HEK293 (cell line): ENCODE data around the gene ANXA3.

Experiments
- ZNF140 ChIP-seq: fragments of 450-650 bp; formaldehyde crosslinking; IDR thresholded peaks from 2 replicates; pipeline ENCODE4 v1.5.1; 2016; ENCODE audit warnings: missing biosample characterization, missing genetic modification characterization
- ZNF175 ChIP-seq: fragments of 450-650 bp; formaldehyde crosslinking; IDR thresholded peaks from 2 replicates; pipeline ENCODE4 v1.5.1; 2016; ENCODE audit warnings: missing biosample characterization, missing genetic modification characterization
- ZNF184 ChIP-seq: fragments of 450-650 bp; IDR thresholded peaks from 2 replicates; pipeline ENCODE4 v1.5.1; 2018; ENCODE audit warnings: missing biosample characterization, mild to moderate bottlenecking, missing genetic modification characterization
- ZNF558 ChIP-seq: fragments of 450-650 bp; formaldehyde crosslinking; IDR thresholded peaks from 2 replicates; pipeline ENCODE4 v1.5.1; 2016; ENCODE audit warnings: missing biosample characterization, missing genetic modification characterization
- ZNF747 ChIP-seq: fragments of 450-650 bp; formaldehyde crosslinking; IDR thresholded peaks from 2 replicates; pipeline ENCODE4 v1.5.1; 2016; ENCODE audit warnings: missing biosample characterization, missing genetic modification characterization
- TF ChIP-seq, protein P1 (sequence below): fragments of 450-650 bp; formaldehyde crosslinking; IDR thresholded peaks from 2 replicates; pipeline ENCODE4 v1.5.1; 2016; ENCODE audit warnings: missing biosample characterization, missing genetic modification characterization
- TF ChIP-seq, protein P2 (sequence below): fragments of 450-650 bp; formaldehyde crosslinking; IDR thresholded peaks from 2 replicates; pipeline ENCODE4 v1.5.1; 2016; ENCODE audit warnings: missing biosample characterization, missing genetic modification characterization
- TF ChIP-seq, protein P3 (sequence below): fragments of 450-650 bp; formaldehyde crosslinking; conservative IDR thresholded peaks from 2 replicates; pipeline ENCODE4 v1.5.1; 2016; ENCODE audit warnings: low read depth, missing biosample characterization, missing genetic modification characterization

DNA sequence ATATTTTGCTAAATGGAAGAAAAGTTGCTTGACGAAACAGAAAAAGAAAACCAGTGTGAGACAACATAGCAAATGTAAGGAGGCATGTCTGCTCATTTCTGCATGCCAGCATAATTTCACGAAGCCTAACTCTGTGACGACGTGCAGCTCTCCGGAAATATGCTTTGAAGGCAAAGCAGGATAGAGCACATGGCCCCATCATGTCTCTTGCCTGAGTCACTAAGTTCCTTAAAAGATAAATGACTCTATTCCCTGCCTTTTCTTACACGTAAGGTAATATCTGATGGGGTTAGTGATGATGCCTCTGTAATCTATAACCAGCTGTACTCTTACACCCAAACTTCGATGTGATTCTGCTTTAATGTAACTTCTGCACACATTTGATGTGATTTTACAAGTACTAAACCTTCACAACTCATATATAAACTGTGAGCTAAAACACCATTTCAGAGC is 64.5 kb downstream of the ANXA3 start:
- TF ChIP-seq, protein P1, sequence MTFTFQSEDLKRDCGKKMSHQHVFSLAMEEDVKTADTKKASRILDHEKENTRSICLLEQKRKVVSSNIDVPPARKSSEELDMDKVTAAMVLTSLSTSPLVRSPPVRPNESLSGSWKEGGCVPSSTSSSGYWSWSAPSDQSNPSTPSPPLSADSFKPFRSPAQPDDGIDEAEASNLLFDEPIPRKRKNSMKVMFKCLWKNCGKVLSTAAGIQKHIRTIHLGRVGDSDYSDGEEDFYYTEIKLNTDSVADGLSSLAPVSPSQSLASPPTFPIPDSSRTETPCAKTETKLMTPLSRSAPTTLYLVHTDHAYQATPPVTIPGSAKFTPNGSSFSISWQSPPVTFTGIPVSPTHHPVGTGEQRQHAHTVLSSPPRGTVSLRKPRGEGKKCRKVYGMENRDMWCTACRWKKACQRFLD (tag by site-specific recombination), result no peak
- TF ChIP-seq ZNF184 (no peak), ZNF558 (tag by site-specific recombination) (no peak), ZNF175 (tag by site-specific recombination) (no peak), ZNF747 (no peak), ZNF140 (tag by site-specific recombination) (no peak)
- TF ChIP-seq, protein P2, sequence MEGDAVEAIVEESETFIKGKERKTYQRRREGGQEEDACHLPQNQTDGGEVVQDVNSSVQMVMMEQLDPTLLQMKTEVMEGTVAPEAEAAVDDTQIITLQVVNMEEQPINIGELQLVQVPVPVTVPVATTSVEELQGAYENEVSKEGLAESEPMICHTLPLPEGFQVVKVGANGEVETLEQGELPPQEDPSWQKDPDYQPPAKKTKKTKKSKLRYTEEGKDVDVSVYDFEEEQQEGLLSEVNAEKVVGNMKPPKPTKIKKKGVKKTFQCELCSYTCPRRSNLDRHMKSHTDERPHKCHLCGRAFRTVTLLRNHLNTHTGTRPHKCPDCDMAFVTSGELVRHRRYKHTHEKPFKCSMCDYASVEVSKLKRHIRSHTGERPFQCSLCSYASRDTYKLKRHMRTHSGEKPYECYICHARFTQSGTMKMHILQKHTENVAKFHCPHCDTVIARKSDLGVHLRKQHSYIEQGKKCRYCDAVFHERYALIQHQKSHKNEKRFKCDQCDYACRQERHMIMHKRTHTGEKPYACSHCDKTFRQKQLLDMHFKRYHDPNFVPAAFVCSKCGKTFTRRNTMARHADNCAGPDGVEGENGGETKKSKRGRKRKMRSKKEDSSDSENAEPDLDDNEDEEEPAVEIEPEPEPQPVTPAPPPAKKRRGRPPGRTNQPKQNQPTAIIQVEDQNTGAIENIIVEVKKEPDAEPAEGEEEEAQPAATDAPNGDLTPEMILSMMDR (tag by site-specific recombination), result no peak
- TF ChIP-seq, protein P3, sequence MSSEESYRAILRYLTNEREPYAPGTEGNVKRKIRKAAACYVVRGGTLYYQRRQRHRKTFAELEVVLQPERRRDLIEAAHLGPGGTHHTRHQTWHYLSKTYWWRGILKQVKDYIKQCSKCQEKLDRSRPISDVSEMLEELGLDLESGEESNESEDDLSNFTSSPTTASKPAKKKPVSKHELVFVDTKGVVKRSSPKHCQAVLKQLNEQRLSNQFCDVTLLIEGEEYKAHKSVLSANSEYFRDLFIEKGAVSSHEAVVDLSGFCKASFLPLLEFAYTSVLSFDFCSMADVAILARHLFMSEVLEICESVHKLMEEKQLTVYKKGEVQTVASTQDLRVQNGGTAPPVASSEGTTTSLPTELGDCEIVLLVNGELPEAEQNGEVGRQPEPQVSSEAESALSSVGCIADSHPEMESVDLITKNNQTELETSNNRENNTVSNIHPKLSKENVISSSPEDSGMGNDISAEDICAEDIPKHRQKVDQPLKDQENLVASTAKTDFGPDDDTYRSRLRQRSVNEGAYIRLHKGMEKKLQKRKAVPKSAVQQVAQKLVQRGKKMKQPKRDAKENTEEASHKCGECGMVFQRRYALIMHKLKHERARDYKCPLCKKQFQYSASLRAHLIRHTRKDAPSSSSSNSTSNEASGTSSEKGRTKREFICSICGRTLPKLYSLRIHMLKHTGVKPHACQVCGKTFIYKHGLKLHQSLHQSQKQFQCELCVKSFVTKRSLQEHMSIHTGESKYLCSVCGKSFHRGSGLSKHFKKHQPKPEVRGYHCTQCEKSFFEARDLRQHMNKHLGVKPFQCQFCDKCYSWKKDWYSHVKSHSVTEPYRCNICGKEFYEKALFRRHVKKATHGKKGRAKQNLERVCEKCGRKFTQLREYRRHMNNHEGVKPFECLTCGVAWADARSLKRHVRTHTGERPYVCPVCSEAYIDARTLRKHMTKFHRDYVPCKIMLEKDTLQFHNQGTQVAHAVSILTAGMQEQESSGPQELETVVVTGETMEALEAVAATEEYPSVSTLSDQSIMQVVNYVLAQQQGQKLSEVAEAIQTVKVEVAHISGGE (tag by site-specific recombination), result no peak
